ENCODE results near the gene ATP13A2.

DNA sequence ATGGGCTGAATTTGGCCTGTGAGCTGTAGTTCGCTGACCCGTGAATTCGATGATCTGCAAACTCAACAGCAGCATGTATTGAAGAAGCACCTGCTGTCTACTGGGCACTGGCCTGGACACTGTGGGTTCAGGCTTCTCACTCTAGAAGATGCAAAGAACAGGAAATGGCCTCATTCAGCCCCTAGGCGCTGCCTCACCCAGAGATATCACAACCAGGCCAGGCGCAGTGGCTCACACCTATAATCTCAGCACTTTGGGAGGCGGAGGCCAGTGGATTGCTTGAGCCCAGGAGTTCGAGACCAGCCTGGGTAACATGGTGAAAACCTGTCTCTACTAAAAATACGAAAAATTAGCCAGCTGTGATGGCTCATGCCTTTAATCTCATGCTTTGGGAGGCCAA is 55.0 kb downstream of the ATP13A2 start:
- TF ChIP-seq, protein P1, sequence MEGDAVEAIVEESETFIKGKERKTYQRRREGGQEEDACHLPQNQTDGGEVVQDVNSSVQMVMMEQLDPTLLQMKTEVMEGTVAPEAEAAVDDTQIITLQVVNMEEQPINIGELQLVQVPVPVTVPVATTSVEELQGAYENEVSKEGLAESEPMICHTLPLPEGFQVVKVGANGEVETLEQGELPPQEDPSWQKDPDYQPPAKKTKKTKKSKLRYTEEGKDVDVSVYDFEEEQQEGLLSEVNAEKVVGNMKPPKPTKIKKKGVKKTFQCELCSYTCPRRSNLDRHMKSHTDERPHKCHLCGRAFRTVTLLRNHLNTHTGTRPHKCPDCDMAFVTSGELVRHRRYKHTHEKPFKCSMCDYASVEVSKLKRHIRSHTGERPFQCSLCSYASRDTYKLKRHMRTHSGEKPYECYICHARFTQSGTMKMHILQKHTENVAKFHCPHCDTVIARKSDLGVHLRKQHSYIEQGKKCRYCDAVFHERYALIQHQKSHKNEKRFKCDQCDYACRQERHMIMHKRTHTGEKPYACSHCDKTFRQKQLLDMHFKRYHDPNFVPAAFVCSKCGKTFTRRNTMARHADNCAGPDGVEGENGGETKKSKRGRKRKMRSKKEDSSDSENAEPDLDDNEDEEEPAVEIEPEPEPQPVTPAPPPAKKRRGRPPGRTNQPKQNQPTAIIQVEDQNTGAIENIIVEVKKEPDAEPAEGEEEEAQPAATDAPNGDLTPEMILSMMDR (optimal IDR thresholded peaks at IDR 0.05 in 1 of 3, IDR thresholded peaks at IDR 0.05 in 1 of 3, conservative IDR thresholded peaks at IDR 0.05 in 1 of 3; ENCODE audit: extremely low read depth in 1 of 3, insufficient read depth in 2 of 3, low read length in 3 of 3) = no peak
- TF ChIP-seq EZH2 (IDR thresholded peaks at IDR 0.05; ENCODE audit: low read length) = no peak

Data from keratinocyte (primary cell).